ENCODE measurements around the gene MROH8. TPM values are rescaled to one million over a fixed set of nuclear protein-coding genes. Genes with fewer than 3 reads are reported as not detected.

Gene MROH8
- polyA plus RNA-seq, 1 donor (not counting 4 experiments of a cell fraction or from before 2014, with no cell fraction given): 0.39 TPM

- H2AFZ ChIP-seq (ENCODE audit: control insufficient read depth, low read length): no peak overlapping the region
- peak overlapping the region; percentile 69 for H3K4me2 ChIP-seq (ENCODE audit: control insufficient read depth, extremely low read depth, insufficient read depth, low read depth, low read length)
- no peaks in the 10 kb centered on the region for H3K9me3 ChIP-seq (ENCODE audit: control insufficient read depth, low read depth, low read length)
- DNase-seq (ENCODE audit: low read depth, low spot score) (peak; percentile 86), FAIRE-seq (peak; percentile 84)
- peaks cover 10% of the 10 kb centered on the region for H4K20me1 ChIP-seq (ENCODE audit: control insufficient read depth, extremely low read depth, insufficient read depth, low read length)
- H3K27me3 ChIP-seq (ENCODE audit: control insufficient read depth, extremely low read depth, insufficient read depth, low read length): no peaks in the 10 kb centered on the region
- H3K4me1 ChIP-seq (ENCODE audit: control insufficient read depth, extremely low read depth, insufficient read depth, low read length): peaks cover 16% of the 10 kb centered on the region
- peaks cover 31 to 41% of the 10 kb centered on the region in 2 experiments for H3K36me3 ChIP-seq (ENCODE audit: control insufficient read depth in 2 of 2, extremely low read depth in 1 of 2, insufficient read depth in 2 of 2, low read length in 2 of 2)
- no peaks in the 10 kb centered on the region for H3K9me1 ChIP-seq (ENCODE audit: control insufficient read depth, extremely low read depth, insufficient read depth, low read length)
- peaks cover 33% of the 10 kb centered on the region for H3K79me2 ChIP-seq (ENCODE audit: control insufficient read depth, insufficient read depth, low read length)
- H3K9ac ChIP-seq (ENCODE audit: control insufficient read depth, extremely low read depth, insufficient read depth, low read length): no peak overlapping the region
- peak overlapping the region; percentile 59 for H3K27ac ChIP-seq (ENCODE audit: control insufficient read depth, insufficient read depth, low read length)
- dilution Hi-C loops (cut with MboI; ENCODE audit: extremely low pct_ligation_motif_present, low sequenced_read_pairs): loop anchor here (5.0 kb wide), 1 partner anchor 55 kb away; no protein-coding TSS in a partner anchor
- TF ChIP-seq EZH2 (IDR thresholded peaks at IDR 0.05; ENCODE audit: low read length): no peak
- TF ChIP-seq, protein P1, sequence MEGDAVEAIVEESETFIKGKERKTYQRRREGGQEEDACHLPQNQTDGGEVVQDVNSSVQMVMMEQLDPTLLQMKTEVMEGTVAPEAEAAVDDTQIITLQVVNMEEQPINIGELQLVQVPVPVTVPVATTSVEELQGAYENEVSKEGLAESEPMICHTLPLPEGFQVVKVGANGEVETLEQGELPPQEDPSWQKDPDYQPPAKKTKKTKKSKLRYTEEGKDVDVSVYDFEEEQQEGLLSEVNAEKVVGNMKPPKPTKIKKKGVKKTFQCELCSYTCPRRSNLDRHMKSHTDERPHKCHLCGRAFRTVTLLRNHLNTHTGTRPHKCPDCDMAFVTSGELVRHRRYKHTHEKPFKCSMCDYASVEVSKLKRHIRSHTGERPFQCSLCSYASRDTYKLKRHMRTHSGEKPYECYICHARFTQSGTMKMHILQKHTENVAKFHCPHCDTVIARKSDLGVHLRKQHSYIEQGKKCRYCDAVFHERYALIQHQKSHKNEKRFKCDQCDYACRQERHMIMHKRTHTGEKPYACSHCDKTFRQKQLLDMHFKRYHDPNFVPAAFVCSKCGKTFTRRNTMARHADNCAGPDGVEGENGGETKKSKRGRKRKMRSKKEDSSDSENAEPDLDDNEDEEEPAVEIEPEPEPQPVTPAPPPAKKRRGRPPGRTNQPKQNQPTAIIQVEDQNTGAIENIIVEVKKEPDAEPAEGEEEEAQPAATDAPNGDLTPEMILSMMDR (optimal IDR thresholded peaks at IDR 0.05 in 1 of 3, IDR thresholded peaks at IDR 0.05 in 1 of 3, conservative IDR thresholded peaks at IDR 0.05 in 1 of 3; ENCODE audit: extremely low read depth in 1 of 3, insufficient read depth in 2 of 3, low read length in 3 of 3): peak; percentile 62 to 91 (median 72)
- no peak overlapping the region for H3K4me3 ChIP-seq (ENCODE audit: control insufficient read depth in 2 of 3, extremely low read depth in 1 of 3, insufficient read depth in 2 of 3, low read depth in 1 of 3, low read length in 3 of 3)
Observed at GRCh38 chr20:37202267-37202943, 23.1 kb upstream of the MROH8 start.

DNA sequence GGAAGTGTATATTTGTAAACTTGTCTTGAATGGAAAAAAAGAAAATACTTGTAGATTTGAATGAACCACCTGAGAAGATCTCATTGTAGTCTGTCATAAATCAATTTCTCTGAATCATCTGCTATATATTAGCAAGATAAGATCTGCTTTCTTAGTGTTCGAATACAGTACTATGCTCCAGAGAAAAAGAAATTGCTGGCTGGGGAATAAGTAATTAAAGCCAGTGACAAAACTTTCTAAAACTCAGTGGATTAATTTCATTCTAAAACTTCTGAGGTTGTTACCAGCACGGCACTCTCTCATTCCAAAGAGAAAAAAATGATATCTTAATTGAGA, 22.4 kb upstream of the MROH8 start:
- H3K79me2 ChIP-seq (ENCODE audit: control insufficient read depth, insufficient read depth, low read length): peaks cover 39% of the 10 kb centered on the region
- H3K36me3 ChIP-seq (ENCODE audit: control insufficient read depth in 2 of 2, extremely low read depth in 1 of 2, insufficient read depth in 2 of 2, low read length in 2 of 2): peaks cover 27 to 37% of the 10 kb centered on the region in 2 experiments
- no peaks in the 10 kb centered on the region for H3K9me3 ChIP-seq (ENCODE audit: control insufficient read depth, low read depth, low read length)
- dilution Hi-C loops (cut with MboI; ENCODE audit: extremely low pct_ligation_motif_present, low sequenced_read_pairs): loop anchor here (5.0 kb wide), 1 partner anchor 56 kb away; no protein-coding TSS in a partner anchor
- H3K27me3 ChIP-seq (ENCODE audit: control insufficient read depth, extremely low read depth, insufficient read depth, low read length): no peaks in the 10 kb centered on the region
- H3K27ac ChIP-seq (ENCODE audit: control insufficient read depth, insufficient read depth, low read length): peak overlapping the region; percentile 59
- no peak for TF ChIP-seq EZH2 (IDR thresholded peaks at IDR 0.05; ENCODE audit: low read length)
- TF ChIP-seq, protein P1 (optimal IDR thresholded peaks at IDR 0.05 in 1 of 3, IDR thresholded peaks at IDR 0.05 in 1 of 3, conservative IDR thresholded peaks at IDR 0.05 in 1 of 3; ENCODE audit: extremely low read depth in 1 of 3, insufficient read depth in 2 of 3, low read length in 3 of 3): no peak
- H3K4me2 ChIP-seq (ENCODE audit: control insufficient read depth, extremely low read depth, insufficient read depth, low read depth, low read length): peak overlapping the region; percentile 69
- H4K20me1 ChIP-seq (ENCODE audit: control insufficient read depth, extremely low read depth, insufficient read depth, low read length): peaks cover 16% of the 10 kb centered on the region
- no peak overlapping the region for H2AFZ ChIP-seq (ENCODE audit: control insufficient read depth, low read length)
- H3K4me3 ChIP-seq (ENCODE audit: control insufficient read depth in 2 of 3, extremely low read depth in 1 of 3, insufficient read depth in 2 of 3, low read depth in 1 of 3, low read length in 3 of 3): no peak overlapping the region
- no peaks in the 10 kb centered on the region for H3K9me1 ChIP-seq (ENCODE audit: control insufficient read depth, extremely low read depth, insufficient read depth, low read length)
- DNase-seq (ENCODE audit: low read depth, low spot score): no peak
- no peak overlapping the region for H3K9ac ChIP-seq (ENCODE audit: control insufficient read depth, extremely low read depth, insufficient read depth, low read length)
- H3K4me1 ChIP-seq (ENCODE audit: control insufficient read depth, extremely low read depth, insufficient read depth, low read length): peaks cover 16% of the 10 kb centered on the region
- no peak for FAIRE-seq

Data from keratinocyte (primary cell).